Measurements from ENCODE around the gene DSN1. TPM values are rescaled to one million over a fixed set of nuclear protein-coding genes. Genes with fewer than 3 reads are reported as not detected.

The DSN1 gene
- total and polyA plus RNA-seq, 2 experiments from 2014 or later = 19.4 to 26.4 TPM

DNA sequence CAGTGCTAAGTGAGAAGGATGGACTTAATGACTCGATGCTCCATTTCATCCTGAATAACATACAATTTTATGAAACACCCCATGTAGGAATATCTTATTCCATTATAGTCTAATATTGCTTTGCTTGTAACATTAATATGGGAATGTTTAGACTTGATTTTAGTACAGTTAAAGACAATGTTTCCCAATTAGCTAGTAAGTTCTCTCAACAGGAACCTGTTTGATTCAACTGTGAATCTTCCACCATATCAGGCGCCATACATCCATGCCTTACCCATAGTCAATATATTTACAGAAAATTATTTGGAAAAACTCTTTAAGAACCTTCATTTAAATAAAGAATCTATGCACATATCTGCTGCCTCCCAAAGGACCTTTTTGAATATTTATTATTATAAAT, 31.0 kb downstream of the DSN1 start:
- Histone ChIP-seq H3K4me3 (no peak overlapping the region), H4K20me1 (replicated peaks; ENCODE audit: insufficient read depth) (peaks cover 4% of the 10 kb centered on the region; the same call in 1 of the 2 replicates), H3K79me2 (replicated peaks; ENCODE audit: insufficient read depth) (peaks cover 15% of the 10 kb centered on the region), H3F3A (replicated peaks; ENCODE audit: low read depth) (peaks cover 11% of the 10 kb centered on the region; the same call in 1 of the 2 replicates), H3K4me2 (no peak overlapping the region), H3K9me2 (ENCODE audit: insufficient read depth) (no peaks in the 10 kb centered on the region), H3K27me3 (ENCODE audit: insufficient read depth) (no peaks in the 10 kb centered on the region; the same call in 1 of the 2 replicates), H3K27ac (ENCODE audit: low read depth) (no peak overlapping the region), H2AFZ (no peak overlapping the region), H3K36me3 (ENCODE audit: insufficient read depth) (no peaks in the 10 kb centered on the region), H3K4me1 (ENCODE audit: insufficient read depth) (peaks cover 13% of the 10 kb centered on the region)
- ATAC-seq (no peak), DNase-seq (ENCODE audit: low spot score) (no peak)
- no peaks in the 10 kb centered on the region for H3K9me3 Mint-ChIP-seq
- H3K4me3 Mint-ChIP-seq = no peak overlapping the region
- peaks cover 3% of the 10 kb centered on the region for H3K27me3 Mint-ChIP-seq (ENCODE audit: insufficient read depth, low read depth, poor library complexity)
- TF ChIP-seq ZNF114 (CRISPR knock-in tag; IDR thresholded peaks at IDR 0.05) = no peak
- no peak for TF ChIP-seq CREB1 (CRISPR knock-in tag; IDR thresholded peaks at IDR 0.05; ENCODE audit: low read depth)
- TF ChIP-seq, protein P1, sequence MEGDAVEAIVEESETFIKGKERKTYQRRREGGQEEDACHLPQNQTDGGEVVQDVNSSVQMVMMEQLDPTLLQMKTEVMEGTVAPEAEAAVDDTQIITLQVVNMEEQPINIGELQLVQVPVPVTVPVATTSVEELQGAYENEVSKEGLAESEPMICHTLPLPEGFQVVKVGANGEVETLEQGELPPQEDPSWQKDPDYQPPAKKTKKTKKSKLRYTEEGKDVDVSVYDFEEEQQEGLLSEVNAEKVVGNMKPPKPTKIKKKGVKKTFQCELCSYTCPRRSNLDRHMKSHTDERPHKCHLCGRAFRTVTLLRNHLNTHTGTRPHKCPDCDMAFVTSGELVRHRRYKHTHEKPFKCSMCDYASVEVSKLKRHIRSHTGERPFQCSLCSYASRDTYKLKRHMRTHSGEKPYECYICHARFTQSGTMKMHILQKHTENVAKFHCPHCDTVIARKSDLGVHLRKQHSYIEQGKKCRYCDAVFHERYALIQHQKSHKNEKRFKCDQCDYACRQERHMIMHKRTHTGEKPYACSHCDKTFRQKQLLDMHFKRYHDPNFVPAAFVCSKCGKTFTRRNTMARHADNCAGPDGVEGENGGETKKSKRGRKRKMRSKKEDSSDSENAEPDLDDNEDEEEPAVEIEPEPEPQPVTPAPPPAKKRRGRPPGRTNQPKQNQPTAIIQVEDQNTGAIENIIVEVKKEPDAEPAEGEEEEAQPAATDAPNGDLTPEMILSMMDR (conservative IDR thresholded peaks at IDR 0.05; ENCODE audit: low read depth in 2 of 2) = no peak
- no peak for TF ChIP-seq POLR2AphosphoS5 (IDR thresholded peaks at IDR 0.05; ENCODE audit: low read depth)
- no peak for TF ChIP-seq EZH2phosphoT487 (IDR thresholded peaks at IDR 0.05; ENCODE audit: unreplicated experiment)
- TF ChIP-seq, protein P2, sequence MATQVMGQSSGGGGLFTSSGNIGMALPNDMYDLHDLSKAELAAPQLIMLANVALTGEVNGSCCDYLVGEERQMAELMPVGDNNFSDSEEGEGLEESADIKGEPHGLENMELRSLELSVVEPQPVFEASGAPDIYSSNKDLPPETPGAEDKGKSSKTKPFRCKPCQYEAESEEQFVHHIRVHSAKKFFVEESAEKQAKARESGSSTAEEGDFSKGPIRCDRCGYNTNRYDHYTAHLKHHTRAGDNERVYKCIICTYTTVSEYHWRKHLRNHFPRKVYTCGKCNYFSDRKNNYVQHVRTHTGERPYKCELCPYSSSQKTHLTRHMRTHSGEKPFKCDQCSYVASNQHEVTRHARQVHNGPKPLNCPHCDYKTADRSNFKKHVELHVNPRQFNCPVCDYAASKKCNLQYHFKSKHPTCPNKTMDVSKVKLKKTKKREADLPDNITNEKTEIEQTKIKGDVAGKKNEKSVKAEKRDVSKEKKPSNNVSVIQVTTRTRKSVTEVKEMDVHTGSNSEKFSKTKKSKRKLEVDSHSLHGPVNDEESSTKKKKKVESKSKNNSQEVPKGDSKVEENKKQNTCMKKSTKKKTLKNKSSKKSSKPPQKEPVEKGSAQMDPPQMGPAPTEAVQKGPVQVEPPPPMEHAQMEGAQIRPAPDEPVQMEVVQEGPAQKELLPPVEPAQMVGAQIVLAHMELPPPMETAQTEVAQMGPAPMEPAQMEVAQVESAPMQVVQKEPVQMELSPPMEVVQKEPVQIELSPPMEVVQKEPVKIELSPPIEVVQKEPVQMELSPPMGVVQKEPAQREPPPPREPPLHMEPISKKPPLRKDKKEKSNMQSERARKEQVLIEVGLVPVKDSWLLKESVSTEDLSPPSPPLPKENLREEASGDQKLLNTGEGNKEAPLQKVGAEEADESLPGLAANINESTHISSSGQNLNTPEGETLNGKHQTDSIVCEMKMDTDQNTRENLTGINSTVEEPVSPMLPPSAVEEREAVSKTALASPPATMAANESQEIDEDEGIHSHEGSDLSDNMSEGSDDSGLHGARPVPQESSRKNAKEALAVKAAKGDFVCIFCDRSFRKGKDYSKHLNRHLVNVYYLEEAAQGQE (IDR thresholded peaks at IDR 0.05; ENCODE audit: unreplicated experiment) = no peak
- no peak for TF ChIP-seq NANOG (IDR thresholded peaks at IDR 0.05; ENCODE audit: borderline replicate concordance)
- TF ChIP-seq EZH2 (IDR thresholded peaks at IDR 0.05; ENCODE audit: low read depth, unreplicated experiment) = no peak
- no peak for TF ChIP-seq STAT1 (IDR thresholded peaks at IDR 0.05; ENCODE audit: unreplicated experiment)
- no peak for TF ChIP-seq JUNB (IDR thresholded peaks at IDR 0.05; ENCODE audit: unreplicated experiment)
- TF ChIP-seq, protein P3, sequence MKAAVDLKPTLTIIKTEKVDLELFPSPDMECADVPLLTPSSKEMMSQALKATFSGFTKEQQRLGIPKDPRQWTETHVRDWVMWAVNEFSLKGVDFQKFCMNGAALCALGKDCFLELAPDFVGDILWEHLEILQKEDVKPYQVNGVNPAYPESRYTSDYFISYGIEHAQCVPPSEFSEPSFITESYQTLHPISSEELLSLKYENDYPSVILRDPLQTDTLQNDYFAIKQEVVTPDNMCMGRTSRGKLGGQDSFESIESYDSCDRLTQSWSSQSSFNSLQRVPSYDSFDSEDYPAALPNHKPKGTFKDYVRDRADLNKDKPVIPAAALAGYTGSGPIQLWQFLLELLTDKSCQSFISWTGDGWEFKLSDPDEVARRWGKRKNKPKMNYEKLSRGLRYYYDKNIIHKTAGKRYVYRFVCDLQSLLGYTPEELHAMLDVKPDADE (IDR thresholded peaks at IDR 0.05) = no peak
- TF ChIP-seq, protein P4, sequence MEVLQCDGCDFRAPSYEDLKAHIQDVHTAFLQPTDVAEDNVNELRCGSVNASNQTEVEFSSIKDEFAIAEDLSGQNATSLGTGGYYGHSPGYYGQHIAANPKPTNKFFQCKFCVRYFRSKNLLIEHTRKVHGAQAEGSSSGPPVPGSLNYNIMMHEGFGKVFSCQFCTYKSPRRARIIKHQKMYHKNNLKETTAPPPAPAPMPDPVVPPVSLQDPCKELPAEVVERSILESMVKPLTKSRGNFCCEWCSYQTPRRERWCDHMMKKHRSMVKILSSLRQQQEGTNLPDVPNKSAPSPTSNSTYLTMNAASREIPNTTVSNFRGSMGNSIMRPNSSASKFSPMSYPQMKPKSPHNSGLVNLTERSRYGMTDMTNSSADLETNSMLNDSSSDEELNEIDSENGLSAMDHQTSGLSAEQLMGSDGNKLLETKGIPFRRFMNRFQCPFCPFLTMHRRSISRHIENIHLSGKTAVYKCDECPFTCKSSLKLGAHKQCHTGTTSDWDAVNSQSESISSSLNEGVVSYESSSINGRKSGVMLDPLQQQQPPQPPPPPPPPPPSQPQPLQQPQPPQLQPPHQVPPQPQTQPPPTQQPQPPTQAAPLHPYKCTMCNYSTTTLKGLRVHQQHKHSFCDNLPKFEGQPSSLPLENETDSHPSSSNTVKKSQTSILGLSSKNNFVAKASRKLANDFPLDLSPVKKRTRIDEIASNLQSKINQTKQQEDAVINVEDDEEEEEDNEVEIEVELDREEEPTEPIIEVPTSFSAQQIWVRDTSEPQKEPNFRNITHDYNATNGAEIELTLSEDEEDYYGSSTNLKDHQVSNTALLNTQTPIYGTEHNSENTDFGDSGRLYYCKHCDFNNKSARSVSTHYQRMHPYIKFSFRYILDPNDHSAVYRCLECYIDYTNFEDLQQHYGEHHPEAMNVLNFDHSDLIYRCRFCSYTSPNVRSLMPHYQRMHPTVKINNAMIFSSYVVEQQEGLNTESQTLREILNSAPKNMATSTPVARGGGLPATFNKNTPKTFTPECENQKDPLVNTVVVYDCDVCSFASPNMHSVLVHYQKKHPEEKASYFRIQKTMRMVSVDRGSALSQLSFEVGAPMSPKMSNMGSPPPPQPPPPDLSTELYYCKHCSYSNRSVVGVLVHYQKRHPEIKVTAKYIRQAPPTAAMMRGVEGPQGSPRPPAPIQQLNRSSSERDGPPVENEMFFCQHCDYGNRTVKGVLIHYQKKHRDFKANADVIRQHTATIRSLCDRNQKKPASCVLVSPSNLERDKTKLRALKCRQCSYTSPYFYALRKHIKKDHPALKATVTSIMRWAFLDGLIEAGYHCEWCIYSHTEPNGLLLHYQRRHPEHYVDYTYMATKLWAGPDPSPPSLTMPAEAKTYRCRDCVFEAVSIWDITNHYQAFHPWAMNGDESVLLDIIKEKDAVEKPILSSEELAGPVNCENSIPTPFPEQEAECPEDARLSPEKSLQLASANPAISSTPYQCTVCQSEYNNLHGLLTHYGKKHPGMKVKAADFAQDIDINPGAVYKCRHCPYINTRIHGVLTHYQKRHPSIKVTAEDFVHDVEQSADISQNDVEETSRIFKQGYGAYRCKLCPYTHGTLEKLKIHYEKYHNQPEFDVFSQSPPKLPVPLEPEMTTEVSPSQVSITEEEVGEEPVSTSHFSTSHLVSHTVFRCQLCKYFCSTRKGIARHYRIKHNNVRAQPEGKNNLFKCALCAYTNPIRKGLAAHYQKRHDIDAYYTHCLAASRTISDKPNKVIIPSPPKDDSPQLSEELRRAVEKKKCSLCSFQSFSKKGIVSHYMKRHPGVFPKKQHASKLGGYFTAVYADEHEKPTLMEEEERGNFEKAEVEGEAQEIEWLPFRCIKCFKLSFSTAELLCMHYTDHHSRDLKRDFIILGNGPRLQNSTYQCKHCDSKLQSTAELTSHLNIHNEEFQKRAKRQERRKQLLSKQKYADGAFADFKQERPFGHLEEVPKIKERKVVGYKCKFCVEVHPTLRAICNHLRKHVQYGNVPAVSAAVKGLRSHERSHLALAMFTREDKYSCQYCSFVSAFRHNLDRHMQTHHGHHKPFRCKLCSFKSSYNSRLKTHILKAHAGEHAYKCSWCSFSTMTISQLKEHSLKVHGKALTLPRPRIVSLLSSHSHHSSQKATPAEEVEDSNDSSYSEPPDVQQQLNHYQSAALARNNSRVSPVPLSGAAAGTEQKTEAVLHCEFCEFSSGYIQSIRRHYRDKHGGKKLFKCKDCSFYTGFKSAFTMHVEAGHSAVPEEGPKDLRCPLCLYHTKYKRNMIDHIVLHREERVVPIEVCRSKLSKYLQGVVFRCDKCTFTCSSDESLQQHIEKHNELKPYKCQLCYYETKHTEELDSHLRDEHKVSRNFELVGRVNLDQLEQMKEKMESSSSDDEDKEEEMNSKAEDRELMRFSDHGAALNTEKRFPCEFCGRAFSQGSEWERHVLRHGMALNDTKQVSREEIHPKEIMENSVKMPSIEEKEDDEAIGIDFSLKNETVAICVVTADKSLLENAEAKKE (CRISPR knock-in tag; IDR thresholded peaks at IDR 0.05) = no peak
- TF ChIP-seq ZNF331 (CRISPR knock-in tag; IDR thresholded peaks at IDR 0.05; ENCODE audit: low read depth) = no peak
- H3K36me3 Mint-ChIP-seq (ENCODE audit: low read depth) = no peaks in the 10 kb centered on the region; the same call in 2 of the 3 replicates
- peaks cover 18% of the 10 kb centered on the region for H3K4me1 Mint-ChIP-seq
- no peak overlapping the region for H3K27ac Mint-ChIP-seq
